HepG2 (cell line): ENCODE data around the gene ANKRD11. TPM values are rescaled to one million over a fixed set of nuclear protein-coding genes. Genes with fewer than 3 reads are reported as not detected.

Experiments
- CENPT ChIP-seq: sonication (generic); formaldehyde crosslinking; IDR thresholded peaks from 2 replicates; pipeline ENCODE4 v1.8.0; 2022; ENCODE audit warnings: low read depth, mild to moderate bottlenecking, moderate library complexity, missing genetic modification reagents
- CHD2 ChIP-seq: IDR thresholded peaks from 2 replicates; pipeline ENCODE4 v1.6.1; 2011; ENCODE audit warnings: low read depth, low read length, improper control_type of control experiment
- E2F5 ChIP-seq: sonication (generic); formaldehyde crosslinking; conservative IDR thresholded peaks from 2 replicates; pipeline ENCODE4 v1.4.0; 2020; ENCODE audit warnings: missing genetic modification reagents
- HNRNPL ChIP-seq: fragments of 200-400 bp; formaldehyde crosslinking; IDR thresholded peaks from 2 replicates; pipeline ENCODE4 v1.6.1; 2017; ENCODE audit warnings: mild to moderate bottlenecking, low read depth, low read length
- LRRFIP1 ChIP-seq: sonication (generic); formaldehyde crosslinking; conservative IDR thresholded peaks from 2 replicates; pipeline ENCODE4 v1.4.0; 2020; ENCODE audit warnings: missing genetic modification reagents
- POLR2G ChIP-seq: fragments of 200-400 bp; formaldehyde crosslinking; IDR thresholded peaks from 2 replicates; pipeline ENCODE4 v1.6.1; 2018; ENCODE audit warnings: mild to moderate bottlenecking, low read depth, low read length, moderate library complexity
- SMARCE1 ChIP-seq: fragments of 450-650 bp; IDR thresholded peaks from 2 replicates; pipeline ENCODE4 v1.6.1; 2017; ENCODE audit warnings: borderline replicate concordance
- SP1 ChIP-seq, 2 experiments: fragments of 450-650 bp in 1 of 2; sonication (generic) in 1 of 2; formaldehyde crosslinking in 1 of 2; IDR thresholded peaks; 2 replicates each; pipeline versions ENCODE4 v1.4.0 to v1.6.1; 2016 to 2020; ENCODE audit warnings: missing genetic modification reagents in 1 of 2
- ZNF687 ChIP-seq: sonication (generic); formaldehyde crosslinking; IDR thresholded peaks from 2 replicates; pipeline ENCODE4 v1.5.1; 2020; ENCODE audit warnings: mild to moderate bottlenecking, missing genetic modification reagents, moderate library complexity
- ZNF766 ChIP-seq: sonication (generic); formaldehyde crosslinking; IDR thresholded peaks from 2 replicates; pipeline ENCODE4 v1.5.0; 2020; ENCODE audit warnings: missing genetic modification reagents, borderline replicate concordance
- ZNF773 ChIP-seq: sonication (generic); formaldehyde crosslinking; IDR thresholded peaks from 2 replicates; pipeline ENCODE4 v1.4.0; 2020; ENCODE audit warnings: missing genetic modification reagents, borderline replicate concordance
- polyA plus RNA-seq, 8 experiments: library from polyadenylated mRNA; depleted of rRNA in 3 of 8; stranded (reverse) in 7 of 8; unstranded in 1 of 8; fragments of >200 nt; fragmentation: Illumina TruSeq in 4 of 8; extraction: Trizol in 4 of 8; gene quantifications; 2 replicates each; pipeline versions ENCODE4 v1.2.1 to v1.2.3, GENCODE V29; 2011 to 2016; ENCODE audit warnings: low read depth in 4 of 8, missing spikeins in 1 of 8, mixed read lengths in 1 of 8; ENCODE audit not compliant: insufficient read depth in 1 of 8
- total RNA-seq, 5 experiments: library from RNA; depleted of rRNA; stranded (reverse); fragments of >200 nt; fragmentation: Illumina TruSeq; extraction: Trizol; gene quantifications; 2 replicates each; pipeline ENCODE4 v1.2.3, GENCODE V29; 2016; ENCODE audit warnings: low read depth in 1 of 5
- TF ChIP-seq, protein P1 (sequence below): sonication (generic); formaldehyde crosslinking; conservative IDR thresholded peaks from 2 replicates; pipeline ENCODE4 v1.8.0; 2022; ENCODE audit warnings: low read depth, missing genetic modification reagents
- TF ChIP-seq, protein P2 (sequence below): sonication (generic); formaldehyde crosslinking; IDR thresholded peaks from 2 replicates; pipeline ENCODE4 v1.5.0; 2020; ENCODE audit warnings: mild to moderate bottlenecking, missing genetic modification reagents, borderline replicate concordance

Gene ANKRD11
- total and polyA plus RNA-seq, 2 of the 13 experiments (the other 11 are each of a cell fraction or from before 2014, with no cell fraction given), result 21.4 to 38.4 TPM

- TF ChIP-seq ZNF687 (CRISPR knock-in tag) (peak; percentile 98), ZNF773 (CRISPR knock-in tag) (0 out of 2 replicates have a peak, but pooled peaks have one; percentile 40), HNRNPL (no peak), SMARCE1 (no peak), ZNF766 (peak; percentile 76; the same call in 1 of the 2 replicates), POLR2G (peak; percentile 97), E2F5 (no peak), SP1 (IDR thresholded peaks at IDR 0.05) (no peak), SP1 (CRISPR knock-in tag; IDR thresholded peaks at IDR 0.05) (peak; percentile 56; the same call in 1 of the 2 replicates), CHD2 (0 out of 2 replicates have a peak, but pooled peaks have one; percentile 12), LRRFIP1 (CRISPR knock-in tag) (no peak), CENPT (CRISPR knock-in tag) (no peak)
- TF ChIP-seq, protein P1, sequence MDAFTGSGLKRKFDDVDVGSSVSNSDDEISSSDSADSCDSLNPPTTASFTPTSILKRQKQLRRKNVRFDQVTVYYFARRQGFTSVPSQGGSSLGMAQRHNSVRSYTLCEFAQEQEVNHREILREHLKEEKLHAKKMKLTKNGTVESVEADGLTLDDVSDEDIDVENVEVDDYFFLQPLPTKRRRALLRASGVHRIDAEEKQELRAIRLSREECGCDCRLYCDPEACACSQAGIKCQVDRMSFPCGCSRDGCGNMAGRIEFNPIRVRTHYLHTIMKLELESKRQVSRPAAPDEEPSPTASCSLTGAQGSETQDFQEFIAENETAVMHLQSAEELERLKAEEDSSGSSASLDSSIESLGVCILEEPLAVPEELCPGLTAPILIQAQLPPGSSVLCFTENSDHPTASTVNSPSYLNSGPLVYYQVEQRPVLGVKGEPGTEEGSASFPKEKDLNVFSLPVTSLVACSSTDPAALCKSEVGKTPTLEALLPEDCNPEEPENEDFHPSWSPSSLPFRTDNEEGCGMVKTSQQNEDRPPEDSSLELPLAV (CRISPR knock-in tag), result no peak
- TF ChIP-seq, protein P2, sequence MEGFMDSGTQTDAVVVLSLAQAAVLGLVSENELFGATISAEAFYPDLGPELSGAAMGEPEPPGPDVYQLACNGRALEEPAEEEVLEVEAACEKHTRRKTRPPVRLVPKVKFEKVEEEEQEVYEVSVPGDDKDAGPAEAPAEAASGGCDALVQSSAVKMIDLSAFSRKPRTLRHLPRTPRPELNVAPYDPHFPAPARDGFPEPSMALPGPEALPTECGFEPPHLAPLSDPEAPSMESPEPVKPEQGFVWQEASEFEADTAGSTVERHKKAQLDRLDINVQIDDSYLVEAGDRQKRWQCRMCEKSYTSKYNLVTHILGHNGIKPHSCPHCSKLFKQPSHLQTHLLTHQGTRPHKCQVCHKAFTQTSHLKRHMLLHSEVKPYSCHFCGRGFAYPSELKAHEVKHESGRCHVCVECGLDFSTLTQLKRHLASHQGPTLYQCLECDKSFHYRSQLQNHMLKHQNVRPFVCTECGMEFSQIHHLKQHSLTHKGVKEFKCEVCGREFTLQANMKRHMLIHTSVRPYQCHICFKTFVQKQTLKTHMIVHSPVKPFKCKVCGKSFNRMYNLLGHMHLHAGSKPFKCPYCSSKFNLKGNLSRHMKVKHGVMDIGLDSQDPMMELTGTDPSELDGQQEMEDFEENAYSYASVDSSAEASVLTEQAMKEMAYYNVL (CRISPR knock-in tag), result peak; percentile 84; the same call in 1 of the 2 replicates
These were observed 15.1 kb upstream of the ANKRD11 start (continued) for GRCh38 chr16:89505204-89506112.
